Measurements from ENCODE around the gene SLC44A1. TPM values are rescaled to one million over a fixed set of nuclear protein-coding genes. Genes with fewer than 3 reads are reported as not detected.

Gene SLC44A1
- polyA plus RNA-seq, 3 donors = 6.9 to 52.1 (median 46.5) TPM

- TF ChIP-seq CTCF (IDR thresholded peaks at IDR 0.05) = no peak
Observed at GRCh38 chr9:105396441-105396840, 152.0 kb downstream of the SLC44A1 start.

GRCh38 chr9:105396901-105397300, 152.4 kb downstream of the SLC44A1 start:
- peaks cover 0 to 26% of the 10 kb centered on the region in 2 donors for H3K36me3 Mint-ChIP-seq
- H3K4me2 ChIP-seq (replicated peaks; ENCODE audit: extremely low read depth, low read length, poor library complexity, severe bottlenecking) = no peak overlapping the region

More at GRCh38 chr9:105396441-105396840, 152.0 kb downstream of the SLC44A1 start:
- intact Hi-C loops (cut with micrococcal nuclease) = no loop called here
- H3K36me3 ChIP-seq (replicated peaks in 1 of 2; ENCODE audit: control insufficient read depth in 1 of 2, insufficient read depth in 2 of 2, low read length in 2 of 2) = peaks cover 6 to 16% of the 10 kb centered on the region in 2 donors
- H3K9me3 ChIP-seq (replicated peaks in 1 of 2; ENCODE audit: control insufficient read depth in 1 of 2, insufficient read depth in 1 of 2, low read length in 2 of 2) = no peaks in the 10 kb centered on the region
- no peaks in the 10 kb centered on the region for H3K9me3 Mint-ChIP-seq
- no peaks in the 10 kb centered on the region for H3K27me3 ChIP-seq (ENCODE audit: control insufficient read depth in 2 of 2, insufficient read depth in 2 of 2, low read length in 2 of 2)
- H3K27ac Mint-ChIP-seq = no peak overlapping the region
- no peaks in the 10 kb centered on the region for H3K27me3 Mint-ChIP-seq (ENCODE audit: low read depth in 3 of 3)
- H3K36me3 Mint-ChIP-seq = peaks cover 4 to 26% of the 10 kb centered on the region in 2 donors
- H3K79me2 ChIP-seq (ENCODE audit: insufficient read depth, low read length) = no peaks in the 10 kb centered on the region
- H3K4me1 ChIP-seq (ENCODE audit: control insufficient read depth in 1 of 2, insufficient read depth in 2 of 2, low read length in 2 of 2) = no peaks in the 10 kb centered on the region
- no peak overlapping the region for H3K9ac ChIP-seq (ENCODE audit: insufficient read depth, low read length, poor library complexity, severe bottlenecking)
- DNase-seq = no peak
- no peak overlapping the region for H3K27ac ChIP-seq (ENCODE audit: low read depth in 1 of 2, low read length in 2 of 2)
- H3K4me2 ChIP-seq (replicated peaks; ENCODE audit: extremely low read depth, low read length, poor library complexity, severe bottlenecking) = no peak overlapping the region
- no peaks in the 10 kb centered on the region for H3K4me1 Mint-ChIP-seq
- H3K4me3 Mint-ChIP-seq = no peak overlapping the region
- no peaks in the 10 kb centered on the region for H4K20me1 ChIP-seq (ENCODE audit: insufficient read depth, low read length)
- 90% methylated on average over 2 of the region's 3 CpGs for WGBS (ENCODE audit: insufficient coverage)
- no peak overlapping the region for H3K4me3 ChIP-seq (replicated peaks in 1 of 3; ENCODE audit: low read depth in 2 of 3, low read length in 3 of 3)
- no peak overlapping the region for H2AFZ ChIP-seq (ENCODE audit: insufficient read depth, low read depth, low read length, poor library complexity, severe bottlenecking)

More at GRCh38 chr9:105396901-105397300, 152.4 kb downstream of the SLC44A1 start:
- Histone ChIP-seq H3K27ac (ENCODE audit: low read depth in 1 of 2, low read length in 2 of 2) (no peak overlapping the region), H3K36me3 (replicated peaks in 1 of 2; ENCODE audit: control insufficient read depth in 1 of 2, insufficient read depth in 2 of 2, low read length in 2 of 2) (peaks cover 6 to 11% of the 10 kb centered on the region in 2 donors), H4K20me1 (ENCODE audit: insufficient read depth, low read length) (no peaks in the 10 kb centered on the region), H3K9ac (ENCODE audit: insufficient read depth, low read length, poor library complexity, severe bottlenecking) (no peak overlapping the region), H3K27me3 (ENCODE audit: control insufficient read depth in 2 of 2, insufficient read depth in 2 of 2, low read length in 2 of 2) (no peaks in the 10 kb centered on the region), H3K79me2 (ENCODE audit: insufficient read depth, low read length) (no peaks in the 10 kb centered on the region), H3K4me3 (replicated peaks in 1 of 3; ENCODE audit: low read depth in 2 of 3, low read length in 3 of 3) (no peak overlapping the region), H2AFZ (ENCODE audit: insufficient read depth, low read depth, low read length, poor library complexity, severe bottlenecking) (no peak overlapping the region), H3K4me1 (ENCODE audit: control insufficient read depth in 1 of 2, insufficient read depth in 2 of 2, low read length in 2 of 2) (no peaks in the 10 kb centered on the region), H3K9me3 (replicated peaks in 1 of 2; ENCODE audit: control insufficient read depth in 1 of 2, insufficient read depth in 1 of 2, low read length in 2 of 2) (no peaks in the 10 kb centered on the region)
- no peak overlapping the region for H3K4me3 Mint-ChIP-seq
- peaks cover 0 to 2% (median 0%) of the 10 kb centered on the region in 3 donors for H3K27me3 Mint-ChIP-seq (ENCODE audit: low read depth in 3 of 3)
- 100% methylated on average over 1 of the region's 3 CpGs for WGBS (ENCODE audit: insufficient coverage)
- DNase-seq = no peak
- no peaks in the 10 kb centered on the region for H3K9me3 Mint-ChIP-seq
- H3K4me1 Mint-ChIP-seq = no peaks in the 10 kb centered on the region
- intact Hi-C loops (cut with micrococcal nuclease) = no loop called here
- H3K27ac Mint-ChIP-seq = no peak overlapping the region
- no peak for TF ChIP-seq CTCF (IDR thresholded peaks at IDR 0.05)
